ENCODE results near the gene ULK2.

ULK2 gene

DNA sequence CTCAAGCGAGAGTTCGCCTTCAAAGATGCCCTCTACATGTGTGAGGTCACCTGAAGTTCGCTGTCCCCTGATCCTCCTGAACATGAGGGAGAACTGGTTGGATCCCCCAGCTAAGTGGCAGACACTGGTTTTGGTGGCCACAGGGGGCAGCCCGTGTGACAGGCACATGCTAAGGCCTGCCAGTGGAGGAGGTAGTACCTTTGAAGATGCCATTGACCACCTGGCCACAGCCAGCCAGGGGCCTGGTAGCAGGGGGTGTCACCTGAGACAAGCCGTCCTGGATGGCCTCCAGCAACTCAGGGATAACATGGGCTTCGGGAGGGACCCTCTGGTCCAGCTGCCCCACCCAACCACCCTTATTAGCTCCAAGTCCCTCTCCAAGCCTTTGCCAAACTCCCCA lies 112.3 kb downstream of the ULK2 start:
- TF ChIP-seq EZH2phosphoT487 (conservative IDR thresholded peaks at IDR 0.05; ENCODE audit: low read length) = no peak
- TF ChIP-seq, protein P1, sequence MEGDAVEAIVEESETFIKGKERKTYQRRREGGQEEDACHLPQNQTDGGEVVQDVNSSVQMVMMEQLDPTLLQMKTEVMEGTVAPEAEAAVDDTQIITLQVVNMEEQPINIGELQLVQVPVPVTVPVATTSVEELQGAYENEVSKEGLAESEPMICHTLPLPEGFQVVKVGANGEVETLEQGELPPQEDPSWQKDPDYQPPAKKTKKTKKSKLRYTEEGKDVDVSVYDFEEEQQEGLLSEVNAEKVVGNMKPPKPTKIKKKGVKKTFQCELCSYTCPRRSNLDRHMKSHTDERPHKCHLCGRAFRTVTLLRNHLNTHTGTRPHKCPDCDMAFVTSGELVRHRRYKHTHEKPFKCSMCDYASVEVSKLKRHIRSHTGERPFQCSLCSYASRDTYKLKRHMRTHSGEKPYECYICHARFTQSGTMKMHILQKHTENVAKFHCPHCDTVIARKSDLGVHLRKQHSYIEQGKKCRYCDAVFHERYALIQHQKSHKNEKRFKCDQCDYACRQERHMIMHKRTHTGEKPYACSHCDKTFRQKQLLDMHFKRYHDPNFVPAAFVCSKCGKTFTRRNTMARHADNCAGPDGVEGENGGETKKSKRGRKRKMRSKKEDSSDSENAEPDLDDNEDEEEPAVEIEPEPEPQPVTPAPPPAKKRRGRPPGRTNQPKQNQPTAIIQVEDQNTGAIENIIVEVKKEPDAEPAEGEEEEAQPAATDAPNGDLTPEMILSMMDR (IDR thresholded peaks at IDR 0.05; ENCODE audit: insufficient read depth, low read length, poor library complexity, severe bottlenecking) = no peak
- Histone ChIP-seq H2AFZ (ENCODE audit: low read depth, low read length, severe bottlenecking) (no peak overlapping the region), H3K79me2 (ENCODE audit: insufficient read depth, low read length) (no peaks in the 10 kb centered on the region), H3K36me3 (ENCODE audit: low read length) (no peaks in the 10 kb centered on the region), H3K27ac (ENCODE audit: low read depth, low read length) (no peak overlapping the region), H3K27me3 (ENCODE audit: low read length) (no peaks in the 10 kb centered on the region), H4K20me1 (ENCODE audit: low read depth, low read length) (no peaks in the 10 kb centered on the region), H3F3A (ENCODE audit: insufficient read depth) (no peaks in the 10 kb centered on the region), H3K9me3 (ENCODE audit: insufficient read depth, low read length) (no peaks in the 10 kb centered on the region), H3K9me2 (replicated peaks; ENCODE audit: insufficient read depth, low read length) (no peaks in the 10 kb centered on the region), H3K9ac (ENCODE audit: low read length) (no peak overlapping the region), H3K4me3 (ENCODE audit: insufficient read depth, low read length, poor library complexity, severe bottlenecking) (no peak overlapping the region), H3K4me2 (ENCODE audit: low read depth, low read length, poor library complexity, severe bottlenecking) (no peak overlapping the region)

DNA sequence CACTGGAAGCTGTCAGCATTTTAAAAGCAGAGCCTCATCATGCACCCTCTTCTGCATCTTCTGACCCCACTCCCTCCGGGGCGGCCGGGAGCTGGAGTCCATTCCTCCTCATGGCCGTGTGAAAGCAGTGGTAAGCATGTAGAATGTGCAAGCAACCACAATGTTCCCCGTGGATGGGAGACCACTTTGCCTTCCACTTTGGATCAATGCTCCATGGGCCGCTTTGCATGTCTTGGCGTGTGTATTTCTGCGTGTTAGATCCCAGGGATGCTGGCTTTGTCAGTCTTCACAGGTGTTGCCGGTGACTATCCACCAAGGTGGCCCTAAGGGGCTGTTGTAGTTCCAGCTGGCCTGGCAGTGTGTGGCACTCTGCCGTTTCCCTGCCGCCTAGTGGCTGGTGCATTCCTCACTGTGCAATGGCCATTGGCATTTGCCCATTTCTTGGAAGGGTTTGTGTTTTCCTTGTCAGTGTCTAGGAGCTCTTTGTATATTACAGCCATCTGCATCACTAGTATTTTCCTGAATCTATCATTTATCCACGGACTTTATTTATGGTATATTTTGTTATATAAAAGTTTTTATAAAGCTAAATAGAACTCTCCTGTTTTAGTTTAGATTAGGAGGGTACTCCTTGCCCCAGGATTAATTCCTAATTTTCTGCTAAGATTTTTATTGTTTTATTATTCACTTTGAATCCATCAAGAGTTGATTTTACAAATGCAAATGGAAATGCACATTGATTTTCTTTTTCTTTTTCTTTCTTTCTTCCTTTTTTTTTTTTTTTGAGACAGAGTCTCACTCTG lies 113.9 kb downstream of the ULK2 start:
- H3K4me3 ChIP-seq (ENCODE audit: insufficient read depth, low read length, poor library complexity, severe bottlenecking) = no peak overlapping the region
- H3K79me2 ChIP-seq (ENCODE audit: insufficient read depth, low read length) = no peaks in the 10 kb centered on the region
- H2AFZ ChIP-seq (ENCODE audit: low read depth, low read length, severe bottlenecking) = no peak overlapping the region
- no peak overlapping the region for H3K9ac ChIP-seq (ENCODE audit: low read length)
- H3K36me3 ChIP-seq (ENCODE audit: low read length) = no peaks in the 10 kb centered on the region
- no peak overlapping the region for H3K27ac ChIP-seq (ENCODE audit: low read depth, low read length)
- no peak overlapping the region for H3K4me2 ChIP-seq (ENCODE audit: low read depth, low read length, poor library complexity, severe bottlenecking)
- no peaks in the 10 kb centered on the region for H3K9me3 ChIP-seq (ENCODE audit: insufficient read depth, low read length)
- TF ChIP-seq EZH2phosphoT487 (conservative IDR thresholded peaks at IDR 0.05; ENCODE audit: low read length) = no peak
- TF ChIP-seq, protein P1 (IDR thresholded peaks at IDR 0.05; ENCODE audit: insufficient read depth, low read length, poor library complexity, severe bottlenecking) = peak; percentile 18
- no peaks in the 10 kb centered on the region for H3K9me2 ChIP-seq (replicated peaks; ENCODE audit: insufficient read depth, low read length)
- H3K27me3 ChIP-seq (ENCODE audit: low read length) = no peaks in the 10 kb centered on the region
- no peaks in the 10 kb centered on the region for H4K20me1 ChIP-seq (ENCODE audit: low read depth, low read length)
- H3F3A ChIP-seq (ENCODE audit: insufficient read depth) = no peaks in the 10 kb centered on the region

DNA sequence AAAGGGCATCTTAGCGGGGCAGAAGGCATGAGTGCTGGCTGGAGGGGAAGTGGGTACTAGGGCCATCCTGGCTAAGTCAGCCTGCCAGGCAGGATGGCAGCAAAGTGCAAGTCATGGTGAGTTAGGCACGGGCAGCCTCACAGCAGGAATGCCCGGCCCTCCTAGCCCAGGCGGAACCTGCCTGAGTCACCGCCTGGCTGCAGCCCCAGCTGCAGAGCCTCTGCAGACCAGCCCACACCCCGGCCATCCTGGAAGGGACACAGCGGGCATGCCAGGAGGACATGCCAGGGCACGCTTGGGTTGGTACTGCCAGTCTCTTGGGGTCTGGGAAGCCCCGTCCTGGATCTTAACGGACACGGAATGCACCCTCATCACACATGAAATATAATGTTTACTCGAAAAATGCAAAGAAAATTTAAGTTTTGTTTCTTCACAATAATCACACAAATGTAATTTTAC lies 114.7 kb downstream of the ULK2 start:
- H3K4me2 ChIP-seq (ENCODE audit: low read depth, low read length, poor library complexity, severe bottlenecking) = no peak overlapping the region

More for the DNA sequence above, 114.7 kb downstream of the ULK2 start:
- Histone ChIP-seq H3K36me3 (ENCODE audit: low read length) (no peaks in the 10 kb centered on the region), H4K20me1 (ENCODE audit: low read depth, low read length) (no peaks in the 10 kb centered on the region), H3F3A (ENCODE audit: insufficient read depth) (no peaks in the 10 kb centered on the region), H3K4me3 (ENCODE audit: insufficient read depth, low read length, poor library complexity, severe bottlenecking) (no peak overlapping the region), H3K9ac (ENCODE audit: low read length) (no peak overlapping the region), H3K27ac (ENCODE audit: low read depth, low read length) (no peak overlapping the region), H2AFZ (ENCODE audit: low read depth, low read length, severe bottlenecking) (no peak overlapping the region), H3K9me3 (ENCODE audit: insufficient read depth, low read length) (no peaks in the 10 kb centered on the region), H3K9me2 (replicated peaks; ENCODE audit: insufficient read depth, low read length) (no peaks in the 10 kb centered on the region), H3K27me3 (ENCODE audit: low read length) (no peaks in the 10 kb centered on the region), H3K79me2 (ENCODE audit: insufficient read depth, low read length) (no peaks in the 10 kb centered on the region)
- TF ChIP-seq, protein P1 (IDR thresholded peaks at IDR 0.05; ENCODE audit: insufficient read depth, low read length, poor library complexity, severe bottlenecking) = no peak
- no peak for TF ChIP-seq EZH2phosphoT487 (conservative IDR thresholded peaks at IDR 0.05; ENCODE audit: low read length)

Data from SU-DHL-6 (cell line).